ENCODE data around the gene RBCK1. TPM values are rescaled to one million over a fixed set of nuclear protein-coding genes. Genes with fewer than 3 reads are reported as not detected.

RBCK1 gene
- total RNA-seq, 1 donor from 2014 or later, result 111 TPM

GRCh38 chr20:396252-396618, 11.9 kb upstream of the RBCK1 start:
- no peaks in the 10 kb centered on the region for H3K27me3 Mint-ChIP-seq (ENCODE audit: low read depth)
- no peak for TF ChIP-seq CTCF (IDR thresholded peaks at IDR 0.05; ENCODE audit: unreplicated experiment)
- peaks cover 2% of the 10 kb centered on the region for H3K4me1 Mint-ChIP-seq
- H3K9me3 Mint-ChIP-seq, result no peaks in the 10 kb centered on the region
- H3K4me3 Mint-ChIP-seq, result no peak overlapping the region
- H3K36me3 Mint-ChIP-seq, result peaks cover 6% of the 10 kb centered on the region
- DNase-seq (ENCODE audit: low spot score in 2 of 2, unreplicated experiment in 2 of 2), result no peak
- H3K27ac Mint-ChIP-seq, result no peak overlapping the region

- peaks cover 2% of the 10 kb centered on the region for H3K4me1 Mint-ChIP-seq
- DNase-seq (ENCODE audit: low spot score in 2 of 2, unreplicated experiment in 2 of 2), result no peak
- peaks cover 4% of the 10 kb centered on the region for H3K36me3 Mint-ChIP-seq
- no peaks in the 10 kb centered on the region for H3K27me3 Mint-ChIP-seq (ENCODE audit: low read depth)
- H3K4me3 Mint-ChIP-seq, result no peak overlapping the region
- TF ChIP-seq CTCF (IDR thresholded peaks at IDR 0.05; ENCODE audit: unreplicated experiment), result no peak
- no peak overlapping the region for H3K27ac Mint-ChIP-seq
- no peaks in the 10 kb centered on the region for H3K9me3 Mint-ChIP-seq
Observed at GRCh38 chr20:396619-397431, 11.3 kb upstream of the RBCK1 start.

- H3K4me1 Mint-ChIP-seq, result peaks cover 2% of the 10 kb centered on the region
- TF ChIP-seq CTCF (IDR thresholded peaks at IDR 0.05; ENCODE audit: unreplicated experiment), result no peak
- no peak overlapping the region for H3K4me3 Mint-ChIP-seq
Observed at GRCh38 chr20:397432-398237, 10.5 kb upstream of the RBCK1 start.

GRCh38 chr20:399182-399707, 8.9 kb upstream of the RBCK1 start:
- no peak for DNase-seq (ENCODE audit: low spot score in 2 of 2, unreplicated experiment in 2 of 2)
- no peak for TF ChIP-seq CTCF (IDR thresholded peaks at IDR 0.05; ENCODE audit: unreplicated experiment)
- H3K4me3 Mint-ChIP-seq, result no peak overlapping the region
- H3K9me3 Mint-ChIP-seq, result peaks cover 8% of the 10 kb centered on the region
- H3K36me3 Mint-ChIP-seq, result peaks cover 4% of the 10 kb centered on the region
- no peak overlapping the region for H3K27ac Mint-ChIP-seq
- peaks cover 2% of the 10 kb centered on the region for H3K4me1 Mint-ChIP-seq
- no peaks in the 10 kb centered on the region for H3K27me3 Mint-ChIP-seq (ENCODE audit: low read depth)

More at GRCh38 chr20:397432-398237, 10.5 kb upstream of the RBCK1 start:
- H3K27me3 Mint-ChIP-seq (ENCODE audit: low read depth), result no peaks in the 10 kb centered on the region
- H3K27ac Mint-ChIP-seq, result no peak overlapping the region
- no peak for DNase-seq (ENCODE audit: low spot score in 2 of 2, unreplicated experiment in 2 of 2)
- H3K36me3 Mint-ChIP-seq, result peaks cover 4% of the 10 kb centered on the region
- H3K9me3 Mint-ChIP-seq, result no peaks in the 10 kb centered on the region

- no peak for TF ChIP-seq CTCF (IDR thresholded peaks at IDR 0.05; ENCODE audit: unreplicated experiment)
- Mint-ChIP-seq H3K4me1 (peaks cover 2% of the 10 kb centered on the region), H3K27me3 (ENCODE audit: low read depth) (no peaks in the 10 kb centered on the region)
Observed at GRCh38 chr20:400128-400453, 8.0 kb upstream of the RBCK1 start.

More at GRCh38 chr20:400128-400453, 8.0 kb upstream of the RBCK1 start:
- peaks cover 4% of the 10 kb centered on the region for H3K36me3 Mint-ChIP-seq
- no peak for DNase-seq (ENCODE audit: low spot score in 2 of 2, unreplicated experiment in 2 of 2)
- no peak overlapping the region for H3K4me3 Mint-ChIP-seq
- H3K27ac Mint-ChIP-seq, result no peak overlapping the region
- peaks cover 10% of the 10 kb centered on the region for H3K9me3 Mint-ChIP-seq

Measured in mesothelial cell of epicardium (in vitro differentiated cells).